ENCODE measurements around the gene PNMT. TPM values are rescaled to one million over a fixed set of nuclear protein-coding genes. Genes with fewer than 3 reads are reported as not detected.

The PNMT gene
- total RNA-seq, 2 donors from 2014 or later: 14.9 to 26.2 TPM

DNA sequence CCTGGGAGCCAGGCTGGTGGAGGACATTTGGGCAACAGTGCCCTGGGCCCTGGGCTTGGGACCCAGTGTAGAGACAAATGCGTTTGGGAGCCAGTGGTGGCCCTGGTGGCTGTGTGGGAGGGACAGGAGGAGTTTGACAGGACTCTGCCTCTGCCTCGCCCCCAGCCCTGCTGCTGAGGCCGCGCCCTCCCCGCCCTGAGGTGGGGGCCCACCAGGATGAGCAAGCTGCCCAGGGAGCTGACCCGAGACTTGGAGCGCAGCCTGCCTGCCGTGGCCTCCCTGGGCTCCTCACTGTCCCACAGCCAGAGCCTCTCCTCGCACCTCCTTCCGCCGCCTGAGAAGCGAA lies 15.0 kb upstream of the PNMT start:
- H3K27me3 ChIP-seq: no peaks in the 10 kb centered on the region
- peaks cover 3% of the 10 kb centered on the region for H3K36me3 ChIP-seq
- H3K4me1 ChIP-seq: peaks cover 0 to 39% of the 10 kb centered on the region in 2 donors
- DNase-seq (ENCODE audit: low spot score): no peak
- no peak overlapping the region for H3K27ac ChIP-seq
- H3K9me3 ChIP-seq: no peaks in the 10 kb centered on the region
- TF ChIP-seq, protein P1, sequence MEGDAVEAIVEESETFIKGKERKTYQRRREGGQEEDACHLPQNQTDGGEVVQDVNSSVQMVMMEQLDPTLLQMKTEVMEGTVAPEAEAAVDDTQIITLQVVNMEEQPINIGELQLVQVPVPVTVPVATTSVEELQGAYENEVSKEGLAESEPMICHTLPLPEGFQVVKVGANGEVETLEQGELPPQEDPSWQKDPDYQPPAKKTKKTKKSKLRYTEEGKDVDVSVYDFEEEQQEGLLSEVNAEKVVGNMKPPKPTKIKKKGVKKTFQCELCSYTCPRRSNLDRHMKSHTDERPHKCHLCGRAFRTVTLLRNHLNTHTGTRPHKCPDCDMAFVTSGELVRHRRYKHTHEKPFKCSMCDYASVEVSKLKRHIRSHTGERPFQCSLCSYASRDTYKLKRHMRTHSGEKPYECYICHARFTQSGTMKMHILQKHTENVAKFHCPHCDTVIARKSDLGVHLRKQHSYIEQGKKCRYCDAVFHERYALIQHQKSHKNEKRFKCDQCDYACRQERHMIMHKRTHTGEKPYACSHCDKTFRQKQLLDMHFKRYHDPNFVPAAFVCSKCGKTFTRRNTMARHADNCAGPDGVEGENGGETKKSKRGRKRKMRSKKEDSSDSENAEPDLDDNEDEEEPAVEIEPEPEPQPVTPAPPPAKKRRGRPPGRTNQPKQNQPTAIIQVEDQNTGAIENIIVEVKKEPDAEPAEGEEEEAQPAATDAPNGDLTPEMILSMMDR (IDR thresholded peaks at IDR 0.05): no peak
- H3K4me3 ChIP-seq: no peak overlapping the region

DNA sequence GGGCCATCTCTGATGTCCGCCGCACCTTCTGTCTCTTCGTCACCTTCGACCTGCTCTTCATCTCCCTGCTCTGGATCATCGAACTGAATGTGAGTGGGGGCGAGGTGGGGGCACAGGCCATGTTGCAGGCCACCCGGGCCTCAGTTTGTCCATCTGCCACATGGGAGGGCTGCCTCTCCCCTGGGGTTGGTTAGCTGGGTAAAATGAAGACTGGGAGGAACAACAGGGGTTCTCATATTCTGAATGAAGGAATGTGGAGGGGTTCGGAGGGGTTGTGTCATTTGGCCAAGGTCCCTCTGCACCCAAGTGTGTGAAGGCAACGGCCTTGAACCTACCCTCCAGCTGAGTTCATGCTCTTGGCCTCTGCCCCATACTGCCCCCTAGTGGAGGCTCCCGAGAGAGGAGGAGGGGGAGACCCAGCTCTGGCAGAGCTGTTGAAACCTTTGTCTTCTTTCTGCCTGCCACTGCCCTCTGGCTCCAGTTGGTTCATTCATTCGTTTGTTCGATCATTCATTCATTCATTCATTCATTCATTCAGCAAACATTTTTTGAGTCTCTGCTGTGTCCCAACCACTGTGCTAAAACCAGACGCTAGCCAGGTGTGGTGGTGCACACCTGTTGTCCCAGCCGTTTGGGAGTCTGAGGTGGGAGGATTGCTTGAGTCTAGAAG lies 14.5 kb upstream of the PNMT start:
- DNase-seq (ENCODE audit: low spot score): no peak
- H3K27me3 ChIP-seq: no peaks in the 10 kb centered on the region
- no peak overlapping the region for H3K4me3 ChIP-seq
- no peaks in the 10 kb centered on the region for H3K9me3 ChIP-seq
- H3K27ac ChIP-seq: no peak overlapping the region
- H3K36me3 ChIP-seq: peaks cover 7% of the 10 kb centered on the region
- H3K4me1 ChIP-seq: peaks cover 0 to 44% of the 10 kb centered on the region in 2 donors
- TF ChIP-seq, protein P1 (IDR thresholded peaks at IDR 0.05): peak; percentile 66 to 78

DNA sequence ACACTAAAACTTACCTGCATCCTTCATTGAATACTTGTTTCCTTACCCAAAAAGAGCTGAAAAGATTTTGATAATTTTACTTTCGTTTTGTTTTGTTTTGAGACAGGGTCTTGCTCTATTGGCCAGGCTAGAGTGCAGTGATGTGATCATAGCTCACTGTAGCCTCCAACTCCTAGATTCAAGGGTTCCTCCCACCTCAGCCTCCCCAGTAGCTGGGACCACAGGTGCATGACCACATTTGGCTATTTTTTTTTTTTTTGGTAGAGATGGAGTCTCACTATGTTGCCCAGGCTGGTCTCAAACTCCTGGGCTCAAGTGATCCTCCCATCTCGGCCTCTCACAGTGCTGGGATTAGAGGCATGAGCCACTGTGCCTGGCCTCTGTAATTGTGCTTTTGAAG lies 13.1 kb upstream of the PNMT start:
- no peaks in the 10 kb centered on the region for H3K9me3 ChIP-seq
- no peak for DNase-seq (ENCODE audit: low spot score)
- no peaks in the 10 kb centered on the region for H3K27me3 ChIP-seq
- H3K36me3 ChIP-seq: peaks cover 8% of the 10 kb centered on the region
- no peak overlapping the region for H3K27ac ChIP-seq
- peaks cover 0 to 57% of the 10 kb centered on the region in 2 donors for H3K4me1 ChIP-seq
- TF ChIP-seq, protein P1 (IDR thresholded peaks at IDR 0.05): no peak
- no peak overlapping the region for H3K4me3 ChIP-seq

DNA sequence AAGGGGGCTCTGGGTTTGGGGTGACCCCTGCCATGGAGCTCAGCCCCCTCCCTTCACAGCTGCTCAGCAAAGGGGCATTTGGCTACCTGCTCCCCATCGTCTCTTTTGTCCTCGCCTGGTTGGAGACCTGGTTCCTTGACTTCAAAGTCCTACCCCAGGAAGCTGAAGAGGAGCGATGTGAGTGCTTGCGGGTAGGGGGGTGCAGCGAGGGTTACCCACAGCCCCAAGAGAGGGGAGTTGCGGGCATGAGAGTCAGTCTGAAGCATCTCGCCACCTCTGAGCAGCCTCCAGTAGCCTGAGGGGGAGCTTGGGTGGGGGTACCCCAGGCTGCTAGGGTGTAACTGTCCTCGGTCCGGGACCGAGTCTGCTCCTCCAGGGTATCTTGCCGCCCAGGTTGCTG lies 9.9 kb upstream of the PNMT start:
- Histone ChIP-seq H3K27ac (peak overlapping the region; percentile 89 to 96), H3K36me3 (peaks cover 25% of the 10 kb centered on the region), H3K9me3 (no peaks in the 10 kb centered on the region), H3K4me1 (peaks cover 0 to 71% of the 10 kb centered on the region in 2 donors), H3K4me3 (no peak overlapping the region), H3K27me3 (no peaks in the 10 kb centered on the region)
- DNase-seq (ENCODE audit: low spot score): no peak
- TF ChIP-seq, protein P1 (IDR thresholded peaks at IDR 0.05): no peak

DNA sequence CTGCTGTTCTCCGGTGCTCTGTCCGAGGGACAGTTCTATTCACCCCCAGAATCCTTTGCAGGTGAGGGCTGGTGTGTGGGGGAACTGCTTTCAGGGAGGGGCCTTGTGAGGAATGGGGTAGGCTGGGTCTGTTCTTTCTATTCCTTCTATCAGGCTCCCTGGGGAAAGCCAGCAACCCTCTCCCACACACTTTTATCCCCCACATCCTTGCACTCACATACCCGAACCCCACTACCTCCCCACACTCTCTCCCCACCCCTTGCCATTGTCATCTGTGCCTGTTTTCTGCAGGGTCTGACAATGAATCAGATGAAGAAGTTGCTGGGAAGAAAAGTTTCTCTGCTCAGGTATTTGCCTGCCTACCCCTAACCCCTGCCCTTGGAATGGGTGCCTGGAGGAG lies 9.5 kb upstream of the PNMT start:
- H3K27me3 ChIP-seq: no peaks in the 10 kb centered on the region
- no peak overlapping the region for H3K4me3 ChIP-seq
- peaks cover 25% of the 10 kb centered on the region for H3K36me3 ChIP-seq
- no peak for DNase-seq (ENCODE audit: low spot score)
- TF ChIP-seq, protein P1 (IDR thresholded peaks at IDR 0.05): no peak
- no peaks in the 10 kb centered on the region for H3K9me3 ChIP-seq
- peak overlapping the region; percentile 89 to 96 for H3K27ac ChIP-seq
- H3K4me1 ChIP-seq: peaks cover 0 to 71% of the 10 kb centered on the region in 2 donors

All from right atrium auricular region (tissue), 2 donors.